HG03196 (cell line): ENCODE results near the gene LRRK1.
"Not testable (repeated sequence)": the region's sequence is repeated elsewhere in the genome, so short reads cannot be mapped to it uniquely, and the experiment has no call there.

ENCODE experiments used
- ATAC-seq: cut with Tn5 transposase; IDR thresholded peaks from one replicate; pipeline ENCODE4 v1.9.1; 2021; ENCODE audit not compliant: unreplicated experiment

LRRK1 gene

DNA sequence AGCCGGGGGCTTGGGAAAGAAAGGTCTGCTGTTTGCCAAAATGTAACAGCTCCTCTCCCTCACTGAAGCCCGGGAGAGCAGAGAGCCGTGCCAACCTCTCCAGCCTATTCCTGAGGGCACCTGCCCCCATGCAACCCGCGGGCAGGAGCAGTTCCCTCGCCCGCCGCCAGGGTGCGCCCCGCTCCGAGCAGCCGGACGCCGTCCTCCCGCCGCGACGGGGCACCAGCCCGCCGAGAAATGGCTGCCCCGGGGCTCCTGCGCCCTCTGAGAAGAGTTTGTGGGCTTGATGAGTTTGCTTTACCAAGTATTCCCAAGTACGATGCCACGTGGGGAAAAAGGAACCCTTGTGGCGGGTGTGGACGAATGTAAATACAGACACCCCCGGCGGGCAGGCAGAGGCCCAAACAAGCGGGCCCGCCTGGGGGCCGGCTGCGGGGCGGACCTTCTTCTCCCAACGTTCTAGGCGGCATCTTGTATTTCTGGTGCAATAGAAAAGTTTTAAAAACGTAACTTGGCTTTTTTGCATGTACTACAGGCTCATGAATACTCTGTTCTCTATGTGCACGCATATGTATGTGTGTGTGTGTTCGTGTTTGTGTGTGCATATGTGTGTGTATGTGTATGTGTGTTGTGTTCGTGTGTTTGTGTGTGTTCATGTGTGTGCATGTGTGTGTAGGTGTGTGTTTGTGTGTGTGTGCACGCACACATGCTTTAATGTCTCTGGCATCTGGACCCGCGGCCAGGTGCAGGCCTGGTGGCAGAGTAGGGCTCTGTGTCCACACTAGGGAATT, 169.8 kb downstream of the LRRK1 start:
- no peak for ATAC-seq

DNA sequence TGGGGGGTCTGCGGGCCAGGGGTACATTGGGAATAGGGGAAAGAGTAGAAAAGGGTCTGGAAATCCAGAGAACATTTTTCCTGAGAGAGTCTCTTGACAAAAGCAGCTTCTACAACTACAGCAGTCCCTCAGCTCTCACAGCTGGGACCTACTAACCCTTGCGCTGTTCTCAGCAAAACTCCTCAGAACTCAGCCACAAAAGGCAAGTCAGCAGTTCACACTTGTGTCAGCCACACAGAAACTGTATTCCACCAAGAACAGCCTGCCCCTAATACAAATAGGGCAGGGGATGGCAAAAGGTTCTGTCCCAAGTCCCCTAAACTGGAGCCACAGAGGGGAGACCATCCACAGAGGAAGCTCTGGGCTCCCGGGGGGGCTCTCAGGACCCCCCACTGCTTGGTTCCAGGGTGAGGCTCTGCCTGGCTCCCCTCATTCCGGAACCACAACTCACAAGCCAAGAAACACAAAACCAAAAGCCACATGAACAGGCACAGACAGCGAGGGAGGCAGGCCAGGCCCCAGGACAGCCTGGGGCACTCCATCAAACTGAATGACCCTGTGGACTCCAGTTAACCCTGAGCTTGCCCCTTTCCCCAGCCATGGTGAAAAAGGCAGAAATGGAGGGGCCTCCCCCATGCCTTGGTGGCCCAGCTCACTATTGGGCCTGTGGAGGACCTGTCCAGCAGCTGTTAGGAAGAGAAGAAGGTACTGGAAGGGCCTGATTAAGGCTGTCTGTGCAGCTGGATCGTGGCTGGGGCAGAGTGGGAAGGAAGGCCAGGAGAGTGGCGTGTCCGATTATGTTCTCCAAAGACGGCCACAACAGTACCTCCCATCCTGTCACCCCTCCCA, 170.6 kb downstream of the LRRK1 start:
- no peak for ATAC-seq

DNA sequence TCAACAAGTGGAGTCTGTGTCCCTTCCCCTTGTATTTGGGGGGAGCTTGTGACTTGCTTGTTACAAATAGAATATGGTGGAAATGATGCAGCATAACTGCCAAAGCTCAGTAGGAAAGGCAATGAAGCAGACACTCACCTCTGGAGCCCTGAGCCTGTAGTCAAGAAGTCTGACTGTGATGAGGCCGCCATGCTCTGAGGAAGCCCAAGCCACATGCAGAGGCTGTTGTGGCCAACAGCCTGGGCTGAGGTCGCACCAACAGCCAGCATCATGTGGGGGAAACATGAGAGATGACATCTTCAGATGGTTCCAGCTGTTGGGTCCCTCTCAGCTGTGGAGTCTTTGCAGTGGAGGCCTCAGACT, 171.3 kb downstream of the LRRK1 start:
- no peak for ATAC-seq

DNA sequence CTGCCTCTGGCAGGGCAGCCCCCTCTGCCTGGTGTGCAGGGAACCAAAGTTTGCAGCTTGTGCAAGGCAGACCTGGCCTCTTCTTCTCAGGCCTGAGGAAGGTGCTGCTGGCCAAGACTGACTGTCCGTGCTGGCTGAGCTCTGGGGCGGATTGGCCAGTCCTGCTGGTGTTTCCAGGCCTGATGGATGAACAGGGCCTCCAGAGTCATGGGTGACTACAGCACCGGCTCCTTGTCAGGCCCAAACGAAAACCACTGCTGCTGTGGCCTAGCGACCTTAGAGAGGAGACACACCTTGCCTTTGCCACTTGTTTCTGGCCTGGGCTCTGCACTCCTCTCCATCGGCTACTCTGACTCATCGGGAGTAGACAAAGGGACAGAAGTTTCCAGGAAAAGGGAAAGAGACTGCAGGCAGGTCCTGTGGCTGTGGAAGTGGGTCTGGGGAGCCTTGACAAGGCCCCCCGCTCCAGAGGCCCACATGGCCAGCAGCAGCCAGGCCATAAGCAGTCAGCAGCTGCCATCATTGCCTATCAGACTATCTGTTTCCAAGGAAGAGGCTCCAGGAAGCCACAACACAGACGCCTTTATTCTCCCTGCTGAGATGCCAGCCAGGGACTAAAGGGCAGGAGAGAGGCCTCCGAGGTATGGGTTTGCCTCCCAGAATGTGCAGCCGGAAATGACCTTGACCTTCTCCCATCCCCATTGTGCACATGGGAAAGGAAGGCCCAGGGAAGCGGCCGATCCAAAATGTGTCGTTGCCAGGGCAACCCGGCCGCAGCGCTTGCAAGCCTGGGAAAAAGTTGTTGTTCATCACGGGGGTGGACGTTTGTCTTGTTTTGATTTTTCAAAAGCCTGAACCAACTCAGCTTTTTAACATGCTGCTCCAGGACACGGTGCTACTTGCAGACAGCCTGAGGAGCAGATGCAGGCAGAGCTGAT, 172.2 kb downstream of the LRRK1 start:
- no peak for ATAC-seq

DNA sequence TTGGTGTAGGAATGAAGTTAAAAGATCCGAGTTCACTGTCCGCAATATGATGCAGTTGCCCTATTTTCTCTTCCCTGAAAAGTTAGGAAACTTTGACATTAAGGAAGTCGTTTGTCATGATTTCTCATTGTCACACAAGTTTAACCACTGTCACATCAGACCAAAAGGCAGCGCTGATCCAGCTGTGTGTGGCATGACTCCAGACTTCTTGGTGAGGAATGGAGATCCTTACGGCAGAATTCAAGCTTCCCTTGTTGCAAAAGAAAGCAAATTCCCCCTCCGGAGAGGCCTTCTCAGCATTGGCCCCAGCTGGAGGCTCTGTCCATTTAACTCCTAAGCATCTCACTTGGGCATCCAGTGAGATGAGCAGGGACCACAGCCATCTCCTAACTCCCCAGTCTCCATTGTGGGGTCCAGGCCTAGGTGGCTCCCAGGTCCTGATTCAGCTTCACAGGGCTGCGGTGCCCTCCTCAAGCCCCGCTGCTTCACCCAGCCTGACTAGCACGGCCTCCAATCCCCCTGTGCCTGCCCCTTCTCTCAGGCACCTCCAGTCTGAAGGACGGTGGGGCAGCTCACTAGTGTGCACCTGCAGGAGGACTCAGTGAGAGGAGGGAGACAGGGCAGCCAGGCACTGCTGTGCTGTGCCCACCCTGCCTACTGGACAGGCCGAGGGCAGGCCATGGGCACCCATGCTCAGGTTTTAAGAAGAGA, 173.2 kb downstream of the LRRK1 start:
- ATAC-seq = no peak

DNA sequence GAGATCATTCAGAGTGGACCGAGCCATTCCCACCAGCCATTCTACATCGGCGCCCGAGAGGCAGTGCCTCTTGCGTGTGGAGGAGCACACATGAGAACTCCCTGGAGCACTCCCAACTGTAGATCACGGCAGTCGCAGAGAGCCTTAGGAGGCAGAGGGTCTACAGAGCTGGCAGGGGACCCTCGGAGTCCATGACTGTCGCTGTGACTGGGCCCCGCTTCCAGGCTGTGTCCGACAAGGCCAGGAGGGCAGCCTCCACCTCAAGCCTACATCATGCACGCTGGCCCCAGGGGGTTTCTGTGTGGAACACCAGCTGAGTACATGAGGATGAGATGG, 173.7 kb downstream of the LRRK1 start:
- ATAC-seq = no peak

DNA sequence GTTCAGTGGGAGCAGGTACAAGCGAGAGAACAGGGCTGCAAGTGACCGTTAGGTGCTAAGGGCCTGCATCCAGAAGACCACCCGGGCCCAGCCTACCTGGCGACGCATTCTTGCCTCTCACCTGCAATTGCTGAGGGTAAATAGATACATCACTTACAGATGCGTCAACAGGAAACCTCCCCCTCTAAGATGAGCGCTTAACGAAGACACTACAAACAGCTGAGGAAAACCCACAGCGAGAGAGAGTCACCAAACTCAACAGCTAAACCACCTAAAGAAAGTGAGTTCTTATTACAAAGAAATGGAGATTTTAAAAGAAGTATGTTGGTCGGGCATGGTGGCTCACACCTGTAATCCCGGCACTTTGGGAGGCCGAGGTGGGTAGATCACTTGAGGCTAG, 174.8 kb downstream of the LRRK1 start:
- ATAC-seq = no peak

DNA sequence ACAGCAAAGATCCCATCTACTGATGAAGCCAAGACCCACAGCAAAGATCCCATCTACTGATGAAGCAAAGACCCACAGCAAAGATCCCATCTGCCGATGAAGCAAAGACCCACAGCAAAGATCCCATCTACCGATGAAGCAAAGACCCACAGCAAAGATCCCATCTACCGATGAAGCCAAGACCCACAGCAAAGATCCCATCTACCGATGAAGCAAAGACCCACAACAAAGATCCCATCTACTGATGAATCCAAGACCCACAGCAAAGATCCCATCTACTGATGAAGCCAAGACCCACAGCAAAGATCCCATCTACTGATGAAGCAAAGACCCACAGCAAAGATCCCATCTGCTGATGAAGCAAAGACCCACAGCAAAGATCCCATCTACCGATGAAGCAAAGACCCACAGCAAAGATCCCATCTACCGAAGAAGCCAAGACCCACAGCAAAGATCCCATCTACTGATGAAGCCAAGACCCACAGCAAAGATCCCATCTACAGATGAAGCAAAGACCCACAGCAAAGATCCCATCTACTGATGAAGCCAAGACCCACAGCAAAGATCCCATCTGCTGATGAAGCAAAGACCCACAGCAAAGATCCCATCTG, 176.7 kb downstream of the LRRK1 start:
- ATAC-seq = not testable (repeated sequence)

DNA sequence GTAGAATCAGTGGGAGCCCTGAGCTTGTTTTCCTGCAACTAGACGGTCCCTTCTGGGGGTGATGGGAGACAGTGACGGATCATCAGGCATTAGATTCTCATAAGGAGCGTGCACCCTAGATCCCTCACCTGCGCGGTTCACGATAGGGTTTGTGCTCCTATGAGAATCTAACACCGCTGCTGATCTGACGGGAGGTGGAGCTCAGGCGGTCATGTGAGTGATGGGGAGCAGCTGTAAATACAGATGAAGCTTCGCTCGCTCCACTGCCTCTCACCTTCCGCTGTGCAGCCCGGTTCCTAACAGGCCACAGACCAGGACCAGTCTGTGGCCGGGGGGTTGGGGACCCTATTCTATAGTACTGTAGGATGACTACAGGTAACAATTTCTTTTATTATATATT, 178.0 kb downstream of the LRRK1 start:
- no peak for ATAC-seq

DNA sequence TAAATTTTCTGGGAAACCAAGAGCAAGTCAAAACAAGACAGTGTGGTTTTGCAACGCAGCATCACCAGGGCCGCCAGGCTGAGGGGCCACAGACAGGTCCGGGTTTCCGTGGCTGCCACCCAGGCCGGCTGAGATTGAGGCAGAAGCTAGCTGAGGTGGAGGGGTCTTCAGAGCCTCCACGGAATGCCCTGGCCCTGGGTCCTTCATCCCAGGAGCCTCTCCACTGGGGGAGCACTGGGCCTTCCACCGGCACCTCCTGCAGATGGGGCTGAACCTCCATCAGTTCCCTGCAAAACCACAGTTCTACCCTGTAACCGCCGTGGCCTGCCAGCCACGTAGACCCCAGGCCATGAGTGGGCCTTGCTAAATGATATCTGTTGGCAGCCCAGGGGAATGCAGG, 180.0 kb downstream of the LRRK1 start:
- no peak for ATAC-seq

DNA sequence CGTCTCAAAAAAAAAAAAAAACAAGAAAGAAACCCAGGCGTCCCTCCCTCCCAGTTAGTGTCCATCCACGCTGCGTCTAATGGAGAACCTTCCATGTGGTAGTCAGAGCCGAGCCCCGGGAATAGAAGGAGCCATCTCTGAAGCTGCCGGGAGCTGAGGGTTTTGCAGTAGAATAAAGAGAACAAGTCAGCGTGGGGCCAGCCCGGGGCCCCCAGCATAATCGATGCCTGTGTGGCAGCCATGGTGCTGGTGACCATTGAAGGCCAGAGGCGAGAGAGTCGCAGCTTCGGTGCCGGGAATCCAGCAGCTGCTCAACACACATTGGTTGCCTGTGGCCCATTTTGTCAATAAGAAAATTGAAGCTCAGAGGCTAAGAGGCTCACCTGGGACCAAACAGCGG, 181.0 kb downstream of the LRRK1 start:
- no peak for ATAC-seq

DNA sequence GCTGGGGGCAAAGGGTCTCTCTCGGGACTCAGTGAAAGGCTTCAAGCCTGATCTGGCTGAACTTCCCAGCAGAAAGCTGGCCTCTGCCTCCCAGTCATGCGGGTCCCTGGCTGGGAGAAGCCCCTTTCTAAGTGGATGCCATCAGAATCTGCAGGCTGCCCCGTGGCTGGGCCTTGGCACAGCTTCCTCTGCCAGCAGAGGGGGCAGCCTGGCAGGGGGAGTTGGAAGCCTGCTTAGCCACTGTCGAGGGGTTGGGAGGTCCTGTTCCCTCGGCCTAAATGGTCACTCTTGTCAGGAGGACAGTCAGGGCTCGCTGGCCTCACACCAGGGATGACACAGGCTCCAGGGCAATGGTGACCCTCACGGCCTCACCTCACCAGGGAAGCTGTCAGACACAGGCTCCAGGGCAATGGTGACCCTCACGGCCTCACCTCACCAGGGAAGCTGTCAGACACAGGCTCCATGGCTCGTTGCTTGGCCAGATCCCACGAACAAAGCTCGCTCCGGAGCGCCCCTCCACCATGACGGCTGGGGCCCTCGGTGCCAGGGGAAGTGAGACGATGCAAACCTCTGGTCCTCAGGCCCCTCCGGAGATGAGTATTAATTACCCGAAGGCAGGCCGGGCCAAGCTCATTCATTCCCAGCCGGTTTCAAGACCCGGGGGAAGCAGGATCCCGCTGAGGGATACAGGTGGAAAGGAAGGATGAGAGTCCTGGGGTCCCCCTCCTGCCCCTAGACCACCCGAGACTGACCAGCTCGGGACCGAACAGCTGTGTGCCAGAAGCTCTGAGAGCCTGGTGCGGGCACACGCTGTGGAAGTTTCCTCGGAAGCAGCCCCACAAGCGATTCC, 181.7 kb downstream of the LRRK1 start:
- no peak for ATAC-seq

DNA sequence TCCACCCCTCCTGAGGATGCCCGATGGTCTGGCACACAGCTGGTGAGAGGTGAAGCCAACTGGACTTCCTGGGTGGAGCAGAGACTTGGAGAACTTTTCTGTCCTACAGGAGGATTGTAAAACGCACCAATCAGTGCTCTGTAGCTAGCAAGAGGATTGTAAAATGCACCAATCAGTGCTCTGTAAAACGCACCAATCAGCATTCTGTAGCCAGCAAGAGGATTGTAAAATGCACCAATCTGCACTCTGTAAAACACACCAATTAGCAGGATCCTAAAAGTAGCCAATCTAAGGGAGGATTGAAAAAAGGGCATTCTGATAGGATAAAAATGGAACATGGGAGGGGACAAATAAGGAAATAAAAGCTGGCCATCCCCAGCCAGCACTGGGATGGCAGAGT, 182.5 kb downstream of the LRRK1 start:
- ATAC-seq = no peak

DNA sequence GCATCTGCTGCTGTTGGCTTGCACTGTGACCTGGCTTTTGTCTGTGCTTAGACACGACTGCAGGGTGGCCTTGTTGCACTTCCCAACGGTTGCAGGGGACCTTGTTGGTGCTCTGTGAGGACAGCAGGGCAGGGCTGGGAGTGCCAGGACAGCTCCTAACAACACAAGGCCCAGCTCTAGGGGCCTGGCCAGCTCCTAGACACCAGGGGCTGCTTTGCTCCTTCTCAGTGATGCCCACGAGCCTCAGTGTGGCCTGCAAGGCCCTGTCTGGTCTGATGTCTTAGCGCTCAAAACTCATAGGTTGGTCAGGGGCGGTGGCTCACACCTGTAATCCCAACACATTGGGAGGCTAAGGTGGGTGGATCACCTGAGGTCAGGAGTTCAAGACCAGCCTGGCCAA, 183.6 kb downstream of the LRRK1 start:
- no peak for ATAC-seq

DNA sequence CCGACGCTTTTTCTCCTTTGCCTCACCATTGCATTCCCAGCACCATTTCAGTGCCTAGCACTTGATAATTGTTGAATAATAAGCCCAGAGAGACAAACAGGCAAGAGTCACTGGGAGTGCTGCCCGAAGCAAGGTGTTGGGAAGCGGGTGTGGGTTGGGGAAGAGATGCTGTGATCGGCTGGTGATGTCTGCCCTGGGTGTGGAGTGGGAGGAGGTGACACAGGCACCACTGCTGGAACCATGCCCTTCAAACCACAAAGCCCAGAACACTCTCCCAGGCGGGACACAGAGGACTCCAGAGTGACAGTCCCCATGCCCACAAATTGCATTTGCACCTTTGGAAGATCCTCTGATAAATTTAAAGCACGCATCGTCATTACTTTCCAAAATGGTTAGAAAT, 184.4 kb downstream of the LRRK1 start:
- no peak for ATAC-seq

DNA sequence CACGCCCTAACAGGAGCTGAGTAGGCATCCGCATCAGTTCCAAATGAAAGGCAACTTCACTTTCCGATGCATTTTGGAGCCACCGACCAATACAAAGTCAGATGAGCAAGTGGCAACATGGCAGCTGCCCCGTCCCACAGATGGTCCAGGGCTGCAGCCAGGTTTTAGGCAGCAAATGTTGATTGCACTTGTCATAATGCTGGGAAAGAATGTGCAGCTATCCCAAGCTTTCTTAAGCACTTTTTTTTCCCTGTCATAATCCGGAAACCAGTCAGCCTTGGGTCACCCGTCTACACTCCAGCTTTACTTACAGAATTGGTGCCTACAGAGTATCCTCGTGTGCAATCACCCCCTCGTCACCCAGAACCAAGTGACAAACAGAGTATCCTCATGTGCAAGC, 185.0 kb downstream of the LRRK1 start:
- ATAC-seq = no peak

DNA sequence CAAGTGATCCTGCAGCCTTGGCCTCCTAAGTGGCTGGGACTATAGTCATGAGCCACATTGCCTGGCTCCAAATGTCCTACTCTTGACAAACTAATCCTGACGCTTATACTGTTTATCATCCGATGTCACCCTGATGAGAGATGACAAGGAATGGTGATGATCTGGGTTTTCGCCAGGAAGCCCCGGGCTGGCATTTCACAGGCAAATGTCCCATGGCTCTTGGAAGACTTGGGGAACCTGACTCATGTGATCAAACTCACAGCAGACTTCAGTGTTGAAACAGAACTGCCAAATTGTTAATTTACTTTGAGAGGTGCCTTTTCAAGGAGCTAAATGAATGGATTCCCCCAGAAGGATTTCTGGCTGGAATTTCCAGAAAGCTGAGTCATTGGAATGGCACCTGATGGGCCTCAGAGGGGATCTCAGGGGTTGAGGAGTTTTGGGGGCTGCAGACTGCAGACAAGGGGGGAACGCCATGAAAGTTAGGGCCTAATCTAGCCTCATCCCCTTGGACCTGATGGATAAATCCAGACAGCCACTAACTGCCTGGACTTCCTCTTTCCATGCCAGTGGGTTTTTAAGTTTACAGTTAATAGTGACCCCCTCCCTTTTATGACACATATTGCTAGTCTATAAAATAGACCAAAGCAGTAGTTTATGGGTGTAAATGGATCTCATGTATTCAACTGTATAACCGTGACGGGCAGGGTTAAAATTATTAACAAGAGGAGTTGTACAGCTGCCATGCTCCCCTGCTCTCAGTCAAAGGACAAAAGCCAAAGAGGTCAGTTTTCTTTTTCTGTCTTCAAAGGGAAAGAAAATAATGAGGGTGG, 186.1 kb downstream of the LRRK1 start:
- ATAC-seq = no peak

DNA sequence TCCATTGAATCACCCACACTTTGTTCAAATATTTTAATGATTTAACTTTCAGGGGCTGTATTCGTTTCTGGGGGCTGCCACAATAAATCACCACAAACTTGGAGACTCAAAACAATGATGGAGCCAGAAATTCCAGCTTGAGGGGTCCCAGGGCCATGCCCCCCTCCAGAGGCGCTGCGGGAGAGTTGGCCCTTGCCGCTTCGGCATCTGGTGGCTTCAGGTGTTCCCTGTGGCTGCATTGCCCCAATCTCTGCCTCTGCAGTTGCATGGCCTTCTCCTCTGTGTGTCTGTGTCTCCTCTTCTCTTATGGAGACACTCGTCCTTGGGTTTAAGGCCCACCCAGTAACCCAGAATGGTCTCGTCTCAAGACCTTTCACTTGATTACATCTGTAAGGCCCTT, 187.9 kb downstream of the LRRK1 start:
- ATAC-seq = no peak
